ENCODE data around the gene ANXA3.

- TF ChIP-seq EZH2 (IDR thresholded peaks at IDR 0.05; ENCODE audit: borderline replicate concordance, insufficient read depth, low read depth, low read length, poor library complexity, severe bottlenecking): no peak
- peak; percentile 41 for TF ChIP-seq CTCF (IDR thresholded peaks at IDR 0.05)
Measured at GRCh38 chr4:78592088-78592783, 40.7 kb downstream of the ANXA3 start.

Data from B cell (primary cell).